Endothelial cell (in vitro differentiated cells): ENCODE measurements around the gene CASP9. TPM values are rescaled to one million over a fixed set of nuclear protein-coding genes. Genes with fewer than 3 reads are reported as not detected.

Source experiments
- DNase-seq: peaks from one replicate; pipeline ENCODE4 v3.0.0; 2021; ENCODE audit warnings: low spot score
- H3K27ac Mint-ChIP-seq: one replicate; pipeline ENCODE4 v1.8.0; 2021; ENCODE audit warnings: mixed read lengths, inconsistent platforms; ENCODE audit not compliant: unreplicated experiment
- H3K27me3 Mint-ChIP-seq: one replicate; pipeline ENCODE4 v1.8.0; 2021; ENCODE audit warnings: mild to moderate bottlenecking, moderate library complexity, mixed read lengths, inconsistent platforms; ENCODE audit not compliant: unreplicated experiment
- H3K36me3 Mint-ChIP-seq: one replicate; pipeline ENCODE4 v1.8.0; 2021; ENCODE audit warnings: mild to moderate bottlenecking, low read depth, mixed read lengths, inconsistent platforms; ENCODE audit not compliant: unreplicated experiment
- H3K4me1 Mint-ChIP-seq: one replicate; pipeline ENCODE4 v1.8.0; 2021; ENCODE audit warnings: mild to moderate bottlenecking, mixed read lengths, inconsistent platforms; ENCODE audit not compliant: unreplicated experiment
- H3K4me3 Mint-ChIP-seq: one replicate; pipeline ENCODE4 v1.8.0; 2021; ENCODE audit warnings: mild to moderate bottlenecking, mixed read lengths, inconsistent platforms; ENCODE audit not compliant: unreplicated experiment
- H3K9me3 Mint-ChIP-seq: one replicate; pipeline ENCODE4 v1.8.0; 2021; ENCODE audit warnings: mixed read lengths, inconsistent platforms; ENCODE audit not compliant: unreplicated experiment
- CTCF ChIP-seq: fragments of 200-600 bp; sonication (generic); IDR thresholded peaks from one replicate; pipeline ENCODE4 v1.5.0; 2021; ENCODE audit warnings: antibody characterized with exemption; ENCODE audit not compliant: unreplicated experiment
- total RNA-seq: library from RNA; stranded (reverse); fragmentation: NEBNext Ultra II Directional; extraction: Animal tissue kit (Norgen Biotek cat#: 25700); gene quantifications from one replicate; pipeline ENCODE4 v1.2.1, GENCODE V29; 2021; ENCODE audit not compliant: unreplicated experiment

The CASP9 gene
- total RNA-seq, 1 donor from 2014 or later, result 12.0 TPM

DNA sequence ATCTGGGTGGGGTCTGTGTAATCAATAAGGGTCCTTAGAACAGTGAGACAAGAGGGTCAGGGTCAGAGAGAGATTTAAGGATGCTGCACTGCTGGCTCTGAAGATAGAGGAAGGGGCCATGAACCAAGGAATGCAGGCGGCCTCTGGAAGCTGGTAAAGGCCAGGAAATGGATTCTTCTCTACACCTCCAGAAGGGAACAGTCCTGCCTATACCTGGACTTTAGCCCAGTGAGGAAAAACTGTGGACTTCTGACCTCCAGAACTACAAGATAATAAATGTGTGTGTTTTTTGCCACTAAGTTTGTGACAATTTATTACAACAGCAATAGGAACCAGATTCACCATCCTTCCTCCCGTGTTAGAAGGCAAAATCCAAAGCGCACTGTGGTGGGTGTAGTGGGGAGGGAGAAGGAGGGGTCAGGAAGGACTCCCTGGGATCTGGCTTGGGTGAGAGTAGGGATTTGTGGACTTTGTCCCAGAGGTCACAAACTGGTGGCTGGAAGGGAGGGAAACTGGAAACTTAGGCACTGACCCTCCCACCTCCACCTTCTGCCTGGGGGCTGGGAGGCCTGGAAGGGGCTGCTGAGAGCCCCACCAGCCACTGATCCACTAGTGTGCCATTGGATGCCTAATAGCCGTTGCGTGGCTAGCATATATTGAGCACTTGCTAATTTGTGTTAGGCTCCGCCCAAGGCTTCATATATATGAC lies 72.8 kb downstream of the CASP9 start:
- H3K4me3 Mint-ChIP-seq, result no peak overlapping the region
- peaks cover 7% of the 10 kb centered on the region for H3K27me3 Mint-ChIP-seq
- no peak for DNase-seq
- H3K9me3 Mint-ChIP-seq, result no peaks in the 10 kb centered on the region
- TF ChIP-seq CTCF, result no peak
- H3K36me3 Mint-ChIP-seq, result no peaks in the 10 kb centered on the region
- no peak overlapping the region for H3K27ac Mint-ChIP-seq
- no peaks in the 10 kb centered on the region for H3K4me1 Mint-ChIP-seq

- Mint-ChIP-seq H3K36me3 (peaks cover 4% of the 10 kb centered on the region), H3K4me1 (peaks cover 2% of the 10 kb centered on the region), H3K4me3 (no peak overlapping the region), H3K27ac (no peak overlapping the region), H3K9me3 (no peaks in the 10 kb centered on the region), H3K27me3 (peaks cover 5% of the 10 kb centered on the region)
- no peak for DNase-seq
- no peak for TF ChIP-seq CTCF
Measured at GRCh38 chr1:15449567-15449966, 74.4 kb downstream of the CASP9 start.

GRCh38 chr1:15448877-15449462 lies 75.0 kb downstream of the CASP9 start:
- no peak overlapping the region for H3K27ac Mint-ChIP-seq
- no peak overlapping the region for H3K4me3 Mint-ChIP-seq
- no peaks in the 10 kb centered on the region for H3K9me3 Mint-ChIP-seq
- peaks cover 2% of the 10 kb centered on the region for H3K4me1 Mint-ChIP-seq
- peaks cover 7% of the 10 kb centered on the region for H3K27me3 Mint-ChIP-seq
- TF ChIP-seq CTCF, result no peak
- DNase-seq, result no peak
- H3K36me3 Mint-ChIP-seq, result peaks cover 4% of the 10 kb centered on the region

GRCh38 chr1:15446212-15446611 lies 77.8 kb downstream of the CASP9 start:
- DNase-seq, result no peak
- no peak for TF ChIP-seq CTCF
- Mint-ChIP-seq H3K4me3 (no peak overlapping the region), H3K36me3 (peaks cover 4% of the 10 kb centered on the region), H3K9me3 (no peaks in the 10 kb centered on the region), H3K27ac (no peak overlapping the region), H3K4me1 (peaks cover 2% of the 10 kb centered on the region), H3K27me3 (peaks cover 10% of the 10 kb centered on the region)

DNA sequence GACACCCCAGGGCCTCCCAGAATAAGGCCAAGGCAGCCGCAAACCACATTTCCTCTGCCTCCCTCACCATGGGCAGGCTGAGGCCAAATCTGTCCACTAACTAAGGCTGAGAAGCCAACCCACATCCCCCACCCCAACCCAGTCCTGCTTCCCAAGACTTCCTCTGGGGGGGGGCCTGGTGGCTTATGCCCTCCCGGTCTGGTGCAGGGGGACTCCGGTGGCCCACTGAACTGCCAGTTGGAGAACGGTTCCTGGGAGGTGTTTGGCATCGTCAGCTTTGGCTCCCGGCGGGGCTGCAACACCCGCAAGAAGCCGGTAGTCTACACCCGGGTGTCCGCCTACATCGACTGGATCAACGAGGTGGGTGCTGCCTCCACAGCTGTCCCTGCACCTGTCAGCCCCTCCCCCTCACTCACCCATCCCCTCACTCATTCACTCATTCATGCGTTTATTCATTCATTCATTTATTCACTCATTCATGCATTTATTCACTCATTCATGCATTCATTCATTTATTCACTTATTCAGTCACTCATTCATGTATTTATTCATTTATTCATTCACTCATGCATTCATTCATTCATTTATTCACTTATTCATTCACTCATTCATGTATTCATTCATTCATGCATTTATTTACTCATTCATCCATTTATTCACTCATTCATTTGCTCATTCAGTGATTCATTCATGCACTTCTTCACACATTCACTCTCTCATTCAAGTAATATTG lies 78.5 kb downstream of the CASP9 start:
- peaks cover 10% of the 10 kb centered on the region for H3K27me3 Mint-ChIP-seq
- H3K9me3 Mint-ChIP-seq, result no peaks in the 10 kb centered on the region
- no peak overlapping the region for H3K27ac Mint-ChIP-seq
- peaks cover 4% of the 10 kb centered on the region for H3K36me3 Mint-ChIP-seq
- TF ChIP-seq CTCF, result no peak
- peaks cover 2% of the 10 kb centered on the region for H3K4me1 Mint-ChIP-seq
- no peak for DNase-seq
- no peak overlapping the region for H3K4me3 Mint-ChIP-seq
